SJCRH30 (cell line): ENCODE results near the gene RIMBP2. TPM values are rescaled to one million over a fixed set of nuclear protein-coding genes. Genes with fewer than 3 reads are reported as not detected.

Experiments
- DNase-seq, 2 experiments: peaks; one replicate each; pipeline ENCODE4 v3.0.0-alpha.2; 2015 to 2020
- H3K27ac ChIP-seq: fragments of 250-450 bp; sonication (Bioruptor Pico); 2 replicates; pipeline ENCODE4 v1.5.1; 2020; ENCODE audit warnings: mild to moderate bottlenecking, moderate library complexity
- H3K27me3 ChIP-seq: fragments of 250-450 bp; sonication (Bioruptor Pico); 2 replicates; pipeline ENCODE4 v1.5.1; 2020; ENCODE audit warnings: mild to moderate bottlenecking, moderate library complexity
- H3K36me3 ChIP-seq: fragments of 250-450 bp; sonication (Bioruptor Pico); 2 replicates; pipeline ENCODE4 v1.5.1; 2020; ENCODE audit warnings: mild to moderate bottlenecking, moderate library complexity
- H3K4me1 ChIP-seq: fragments of 250-450 bp; sonication (Bioruptor Pico); 2 replicates; pipeline ENCODE4 v1.5.1; 2020; ENCODE audit warnings: mild to moderate bottlenecking, moderate library complexity
- H3K4me3 ChIP-seq: fragments of 250-450 bp; sonication (Bioruptor Pico); 2 replicates; pipeline ENCODE4 v1.5.1; 2020; ENCODE audit warnings: mild to moderate bottlenecking, moderate library complexity
- H3K9me3 ChIP-seq: fragments of 250-450 bp; sonication (Bioruptor Pico); replicated peaks from 2 replicates; pipeline ENCODE4 v1.5.1; 2020; ENCODE audit warnings: mild to moderate bottlenecking, moderate library complexity
- total RNA-seq: library from RNA; depleted of rRNA; stranded (reverse); fragments of >200 nt; shearing (Covaris generic); gene quantifications from 2 replicates; pipeline ENCODE4 v1.2.3, GENCODE V29; 2014

Gene RIMBP2
- total RNA-seq, 1 experiment from 2014 or later, result not detected

GRCh38 chr12:130573766-130574165, 142.3 kb downstream of the RIMBP2 start:
- Histone ChIP-seq H3K27me3 (no peaks in the 10 kb centered on the region; the same call in 1 of the 2 replicates), H3K4me1 (no peaks in the 10 kb centered on the region), H3K36me3 (no peaks in the 10 kb centered on the region), H3K4me3 (no peak overlapping the region), H3K27ac (no peak overlapping the region), H3K9me3 (no peaks in the 10 kb centered on the region)
- DNase-seq, result no peak

- H3K27me3 ChIP-seq, result no peaks in the 10 kb centered on the region; the same call in 1 of the 2 replicates
- no peak overlapping the region for H3K4me3 ChIP-seq
- no peaks in the 10 kb centered on the region for H3K4me1 ChIP-seq
- no peaks in the 10 kb centered on the region for H3K36me3 ChIP-seq
- H3K9me3 ChIP-seq, result no peaks in the 10 kb centered on the region
- DNase-seq, result no peak
- no peak overlapping the region for H3K27ac ChIP-seq
These were observed 142.9 kb downstream of the RIMBP2 start for GRCh38 chr12:130573235-130573634.

- Histone ChIP-seq H3K4me3 (no peak overlapping the region), H3K36me3 (no peaks in the 10 kb centered on the region), H3K27ac (no peak overlapping the region), H3K27me3 (no peaks in the 10 kb centered on the region; the same call in 1 of the 2 replicates), H3K9me3 (no peaks in the 10 kb centered on the region), H3K4me1 (no peaks in the 10 kb centered on the region)
- no peak for DNase-seq
These were observed 143.5 kb downstream of the RIMBP2 start for GRCh38 chr12:130572553-130572952.

GRCh38 chr12:130571734-130572133, 144.4 kb downstream of the RIMBP2 start:
- Histone ChIP-seq H3K4me3 (no peak overlapping the region), H3K36me3 (no peaks in the 10 kb centered on the region)
- no peak for DNase-seq

GRCh38 chr12:130571089-130571488, 145.0 kb downstream of the RIMBP2 start:
- no peaks in the 10 kb centered on the region; the same call in 1 of the 2 replicates for H3K27me3 ChIP-seq
- no peak overlapping the region for H3K27ac ChIP-seq
- H3K4me3 ChIP-seq, result no peak overlapping the region
- DNase-seq, result no peak
- no peaks in the 10 kb centered on the region for H3K4me1 ChIP-seq
- H3K36me3 ChIP-seq, result no peaks in the 10 kb centered on the region
- no peaks in the 10 kb centered on the region for H3K9me3 ChIP-seq

More at GRCh38 chr12:130571734-130572133, 144.4 kb downstream of the RIMBP2 start:
- Histone ChIP-seq H3K27me3 (no peaks in the 10 kb centered on the region; the same call in 1 of the 2 replicates), H3K9me3 (no peaks in the 10 kb centered on the region), H3K27ac (no peak overlapping the region), H3K4me1 (no peaks in the 10 kb centered on the region)

DNA sequence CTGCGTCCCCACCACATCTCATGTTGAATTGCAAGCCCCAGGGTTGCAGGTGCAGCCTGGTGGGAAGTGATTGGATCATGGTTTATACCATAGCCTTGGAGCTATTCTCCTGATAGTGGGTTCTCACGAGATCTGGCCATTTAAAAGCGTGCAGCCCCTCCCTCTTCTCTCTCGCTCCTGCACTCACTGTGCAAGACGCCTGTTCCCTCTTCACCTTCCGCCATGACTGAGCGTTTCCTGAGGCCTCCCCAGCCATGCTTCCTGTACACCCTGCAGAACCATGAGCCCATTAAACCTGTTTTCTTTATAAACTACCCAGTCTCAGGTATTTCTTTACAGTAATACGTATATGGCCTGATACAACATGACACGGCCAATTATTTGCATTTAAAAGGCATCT, 146.6 kb downstream of the RIMBP2 start:
- Histone ChIP-seq H3K27me3 (no peaks in the 10 kb centered on the region; the same call in 1 of the 2 replicates), H3K27ac (no peak overlapping the region), H3K36me3 (no peaks in the 10 kb centered on the region)

DNA sequence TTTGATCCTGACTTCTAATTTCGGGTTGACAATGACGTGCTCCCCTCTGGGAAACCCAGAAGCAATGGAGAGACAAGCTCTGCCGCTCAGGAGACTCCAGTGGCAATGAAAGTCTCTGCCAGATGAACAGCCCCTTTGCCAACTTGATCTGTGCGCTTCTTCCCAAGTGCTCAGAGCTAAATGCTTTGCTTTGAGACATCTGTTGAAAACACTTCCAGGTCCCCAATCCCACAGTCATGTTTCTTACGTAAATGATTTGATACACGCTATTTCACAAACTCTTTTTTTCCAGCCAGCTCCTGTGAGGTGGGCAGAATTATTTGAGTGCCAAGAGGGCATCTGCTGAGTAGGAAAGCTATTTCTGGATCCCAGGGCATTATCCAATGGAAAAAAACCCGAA, 147.6 kb downstream of the RIMBP2 start:
- Histone ChIP-seq H3K27me3 (no peaks in the 10 kb centered on the region; the same call in 1 of the 2 replicates), H3K9me3 (no peaks in the 10 kb centered on the region), H3K36me3 (no peaks in the 10 kb centered on the region), H3K4me1 (no peaks in the 10 kb centered on the region), H3K4me3 (no peak overlapping the region), H3K27ac (no peak overlapping the region)
- no peak for DNase-seq

More for the DNA sequence above, 146.6 kb downstream of the RIMBP2 start:
- no peak for DNase-seq
- Histone ChIP-seq H3K4me3 (no peak overlapping the region), H3K4me1 (no peaks in the 10 kb centered on the region), H3K9me3 (no peaks in the 10 kb centered on the region)

- Histone ChIP-seq H3K4me3 (no peak overlapping the region), H3K27me3 (no peaks in the 10 kb centered on the region; the same call in 1 of the 2 replicates), H3K27ac (no peak overlapping the region), H3K36me3 (no peaks in the 10 kb centered on the region), H3K9me3 (no peaks in the 10 kb centered on the region), H3K4me1 (no peaks in the 10 kb centered on the region)
- no peak for DNase-seq
These were observed 148.1 kb downstream of the RIMBP2 start for GRCh38 chr12:130568041-130568440.

- no peaks in the 10 kb centered on the region; the same call in 1 of the 2 replicates for H3K27me3 ChIP-seq
- H3K9me3 ChIP-seq, result no peaks in the 10 kb centered on the region
- no peak overlapping the region for H3K27ac ChIP-seq
- no peaks in the 10 kb centered on the region for H3K36me3 ChIP-seq
- H3K4me3 ChIP-seq, result no peak overlapping the region
- no peak for DNase-seq
- H3K4me1 ChIP-seq, result no peaks in the 10 kb centered on the region
These were observed 149.5 kb downstream of the RIMBP2 start for GRCh38 chr12:130566446-130567155.

GRCh38 chr12:130565189-130565588, 150.9 kb downstream of the RIMBP2 start:
- Histone ChIP-seq H3K4me1 (no peaks in the 10 kb centered on the region), H3K4me3 (no peak overlapping the region), H3K36me3 (no peaks in the 10 kb centered on the region), H3K27ac (no peak overlapping the region), H3K27me3 (no peaks in the 10 kb centered on the region; the same call in 1 of the 2 replicates), H3K9me3 (no peaks in the 10 kb centered on the region)
- no peak for DNase-seq

DNA sequence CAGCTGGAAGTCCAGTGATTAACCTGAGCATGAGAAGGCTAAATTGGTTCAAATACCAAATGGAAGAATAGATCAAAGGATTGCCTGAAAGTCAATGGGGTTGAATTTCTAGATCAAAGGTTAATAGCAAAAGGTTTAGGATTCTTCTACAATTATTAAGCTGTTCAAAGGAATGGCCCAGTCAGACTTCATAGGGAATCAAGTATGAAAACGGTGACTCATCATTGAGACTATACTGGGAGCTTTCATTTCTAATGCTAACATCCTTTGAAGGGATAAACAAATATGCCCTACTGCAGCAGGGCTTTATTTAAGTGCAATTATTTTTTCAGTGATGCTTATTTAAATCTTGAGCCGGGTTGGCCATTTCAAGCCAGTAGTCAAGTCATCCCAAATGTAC, 152.8 kb downstream of the RIMBP2 start:
- Histone ChIP-seq H3K27ac (no peak overlapping the region), H3K27me3 (no peaks in the 10 kb centered on the region), H3K4me3 (no peak overlapping the region), H3K36me3 (no peaks in the 10 kb centered on the region), H3K9me3 (no peaks in the 10 kb centered on the region), H3K4me1 (no peaks in the 10 kb centered on the region)
- no peak for DNase-seq

- no peaks in the 10 kb centered on the region for H3K36me3 ChIP-seq
- H3K4me3 ChIP-seq, result no peak overlapping the region
- peaks cover under 1% of the 10 kb centered on the region; the same call in 1 of the 2 replicates for H3K27me3 ChIP-seq
- no peak overlapping the region for H3K27ac ChIP-seq
- DNase-seq, result no peak
- H3K9me3 ChIP-seq, result no peaks in the 10 kb centered on the region
- H3K4me1 ChIP-seq, result no peaks in the 10 kb centered on the region
These were observed 153.4 kb downstream of the RIMBP2 start for GRCh38 chr12:130562716-130563115.

GRCh38 chr12:130560321-130560720, 155.8 kb downstream of the RIMBP2 start:
- Histone ChIP-seq H3K9me3 (no peaks in the 10 kb centered on the region), H3K4me3 (no peak overlapping the region), H3K27me3 (peaks cover 15% of the 10 kb centered on the region), H3K27ac (no peak overlapping the region), H3K4me1 (no peaks in the 10 kb centered on the region), H3K36me3 (no peaks in the 10 kb centered on the region)
- no peak for DNase-seq

DNA sequence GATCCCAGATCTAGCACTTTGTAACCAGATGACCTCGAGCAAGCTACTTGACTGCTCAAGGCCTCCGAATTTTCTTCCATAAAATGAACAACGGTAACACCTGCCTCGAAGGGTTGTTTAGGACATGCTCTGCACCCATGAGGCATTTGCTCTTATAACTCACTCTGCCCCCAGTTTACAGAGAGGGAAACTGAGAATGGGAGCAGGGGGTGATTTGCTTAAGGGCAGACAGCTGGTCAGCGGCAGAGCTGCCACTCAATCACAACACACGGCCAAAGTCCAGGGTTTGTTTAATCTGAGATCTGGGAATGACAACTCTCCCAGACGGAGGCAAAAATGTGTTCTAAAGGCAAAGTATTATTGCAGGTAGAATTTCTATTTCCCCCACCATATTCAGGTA, 156.3 kb downstream of the RIMBP2 start:
- H3K27me3 ChIP-seq, result peaks cover 15% of the 10 kb centered on the region
- H3K27ac ChIP-seq, result no peak overlapping the region
- no peaks in the 10 kb centered on the region for H3K9me3 ChIP-seq
- no peak overlapping the region for H3K4me3 ChIP-seq
- DNase-seq, result no peak
- H3K4me1 ChIP-seq, result no peaks in the 10 kb centered on the region
- H3K36me3 ChIP-seq, result no peaks in the 10 kb centered on the region

- peaks cover 15% of the 10 kb centered on the region for H3K27me3 ChIP-seq
- no peaks in the 10 kb centered on the region for H3K36me3 ChIP-seq
- no peak overlapping the region for H3K27ac ChIP-seq
- no peak for DNase-seq
- no peak overlapping the region for H3K4me3 ChIP-seq
- no peaks in the 10 kb centered on the region for H3K9me3 ChIP-seq
- no peaks in the 10 kb centered on the region for H3K4me1 ChIP-seq
These were observed 158.0 kb downstream of the RIMBP2 start for GRCh38 chr12:130557886-130558765.
